ENCODE results near the gene MET. TPM values are rescaled to one million over a fixed set of nuclear protein-coding genes. Genes with fewer than 3 reads are reported as not detected.
A peak's percentile ranks its signal among the peaks of the same experiment; 100 is the strongest.

Gene MET
- total and polyA plus RNA-seq, 2 of the 13 experiments (the other 11 are each of a cell fraction or from before 2014, with no cell fraction given) = 21.8 to 31.5 TPM

GRCh38 chr7:116810267-116811116, 138.5 kb downstream of the MET start (continued):
- TF ChIP-seq, protein P1, sequence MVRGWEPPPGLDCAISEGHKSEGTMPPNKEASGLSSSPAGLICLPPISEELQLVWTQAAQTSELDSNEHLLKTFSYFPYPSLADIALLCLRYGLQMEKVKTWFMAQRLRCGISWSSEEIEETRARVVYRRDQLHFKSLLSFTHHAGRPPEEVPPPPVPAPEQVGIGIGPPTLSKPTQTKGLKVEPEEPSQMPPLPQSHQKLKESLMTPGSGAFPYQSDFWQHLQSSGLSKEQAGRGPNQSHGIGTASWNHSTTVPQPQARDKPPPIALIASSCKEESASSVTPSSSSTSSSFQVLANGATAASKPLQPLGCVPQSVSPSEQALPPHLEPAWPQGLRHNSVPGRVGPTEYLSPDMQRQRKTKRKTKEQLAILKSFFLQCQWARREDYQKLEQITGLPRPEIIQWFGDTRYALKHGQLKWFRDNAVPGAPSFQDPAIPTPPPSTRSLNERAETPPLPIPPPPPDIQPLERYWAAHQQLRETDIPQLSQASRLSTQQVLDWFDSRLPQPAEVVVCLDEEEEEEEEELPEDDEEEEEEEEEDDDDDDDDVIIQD (CRISPR knock-in tag; IDR thresholded peaks at IDR 0.05; ENCODE audit: low read depth) = peak; percentile 8; the same call in 1 of the 2 replicates
- TF ChIP-seq ZNF709 (CRISPR knock-in tag; IDR thresholded peaks at IDR 0.05) (no peak), ZNF660 (CRISPR knock-in tag; IDR thresholded peaks at IDR 0.05; ENCODE audit: borderline replicate concordance, low read depth) (no peak), ZNF296 (CRISPR knock-in tag; conservative IDR thresholded peaks at IDR 0.05) (no peak), ZNF260 (CRISPR knock-in tag; IDR thresholded peaks at IDR 0.05; ENCODE audit: borderline replicate concordance, low read depth) (no peak), HNRNPL (IDR thresholded peaks at IDR 0.05; ENCODE audit: low read depth, low read length) (no peak), SALL2 (CRISPR knock-in tag; IDR thresholded peaks at IDR 0.05) (no peak), ZBTB43 (CRISPR knock-in tag; conservative IDR thresholded peaks at IDR 0.05) (no peak; the same call in 1 of the 2 replicates), ZBTB26 (CRISPR knock-in tag; IDR thresholded peaks at IDR 0.05; ENCODE audit: borderline replicate concordance) (no peak), BHLHE40 (IDR thresholded peaks at IDR 0.05; ENCODE audit: low read length) (no peak; the same call in 1 of the 2 replicates), ZNF446 (CRISPR knock-in tag; IDR thresholded peaks at IDR 0.05) (no peak), NR3C1 (CRISPR knock-in tag; IDR thresholded peaks at IDR 0.05) (no peak), SRSF4 (IDR thresholded peaks at IDR 0.05; ENCODE audit: low read depth, low read length, poor library complexity, severe bottlenecking) (no peak), ZNF335 (CRISPR knock-in tag; IDR thresholded peaks at IDR 0.05) (no peak), ZNF720 (CRISPR knock-in tag; IDR thresholded peaks at IDR 0.05) (no peak), DBP (CRISPR knock-in tag; IDR thresholded peaks at IDR 0.05; ENCODE audit: not compliant biosample characterization) (no peak), PAX8 (CRISPR knock-in tag; IDR thresholded peaks at IDR 0.05; ENCODE audit: borderline replicate concordance) (no peak), SKI (IDR thresholded peaks at IDR 0.05; ENCODE audit: partially characterized antibody) (peak; percentile 48), NR1H2 (CRISPR knock-in tag; IDR thresholded peaks at IDR 0.05; ENCODE audit: borderline replicate concordance, low read depth) (no peak), TRAFD1 (CRISPR knock-in tag; IDR thresholded peaks at IDR 0.05; ENCODE audit: borderline replicate concordance) (no peak), MXI1 (IDR thresholded peaks at IDR 0.05; ENCODE audit: borderline replicate concordance, low read depth, low read length) (no peak), GATAD1 (CRISPR knock-in tag; IDR thresholded peaks at IDR 0.05) (no peak)
- TF ChIP-seq, protein P2, sequence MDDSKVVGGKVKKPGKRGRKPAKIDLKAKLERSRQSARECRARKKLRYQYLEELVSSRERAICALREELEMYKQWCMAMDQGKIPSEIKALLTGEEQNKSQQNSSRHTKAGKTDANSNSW (CRISPR knock-in tag; IDR thresholded peaks at IDR 0.05; ENCODE audit: borderline replicate concordance) = no peak

Data from HepG2 (cell line).